Activated naive CD8-positive, alpha-beta T cell treated with anti-CD3 and anti-CD28 coated beads, Interleukin-2, amount 10 ng/mL, durations not matched to agents 7 days and 5 days (primary cell): ENCODE results near the gene FNDC3B. TPM values are rescaled to one million over a fixed set of nuclear protein-coding genes. Genes with fewer than 3 reads are reported as not detected.
A peak's percentile ranks its signal among the peaks of the same experiment; 100 is the strongest.

Experiments used
- ATAC-seq: fragments of 150-1000 bp; cut with Tn5 transposase; one replicate; pipeline ENCODE4 v1.10.0; 2021; ENCODE audit warnings: low read depth, moderate library complexity
- POLR2A ChIA-PET: fragments of 350-600 bp; sonication (Branson Sonifier 250); formaldehyde crosslinking; loops from one replicate; lab custom pipeline; 2021; ENCODE audit warnings: antibody characterized with exemption; lab: Charles Lee
- DNase-seq: peaks from one replicate; pipeline ENCODE4 v3.0.0; 2021
- H3K27ac Mint-ChIP-seq: one replicate; pipeline ENCODE4 v1.8.0; 2022; ENCODE audit warnings: mild to moderate bottlenecking, mixed read lengths
- H3K27me3 Mint-ChIP-seq: one replicate; pipeline ENCODE4 v1.8.0; 2022; ENCODE audit warnings: mild to moderate bottlenecking, moderate library complexity, mixed read lengths
- H3K36me3 Mint-ChIP-seq: one replicate; pipeline ENCODE4 v1.8.0; 2021; ENCODE audit warnings: mild to moderate bottlenecking, mixed read lengths
- H3K4me1 Mint-ChIP-seq: one replicate; pipeline ENCODE4 v1.8.0; 2021; ENCODE audit warnings: mixed read lengths
- H3K4me3 Mint-ChIP-seq: one replicate; pipeline ENCODE4 v1.8.0; 2022; ENCODE audit warnings: mild to moderate bottlenecking, moderate library complexity, mixed read lengths
- H3K9me3 Mint-ChIP-seq: one replicate; pipeline ENCODE4 v1.8.0; 2021; ENCODE audit warnings: mixed read lengths
- total RNA-seq, 2 experiments: library from RNA; stranded (reverse); gene quantifications; one replicate each; pipeline ENCODE4 v1.2.3, GENCODE V29; 2021

FNDC3B gene
- total RNA-seq, 2 experiments from 2014 or later: 15.8 to 16.3 TPM

DNA sequence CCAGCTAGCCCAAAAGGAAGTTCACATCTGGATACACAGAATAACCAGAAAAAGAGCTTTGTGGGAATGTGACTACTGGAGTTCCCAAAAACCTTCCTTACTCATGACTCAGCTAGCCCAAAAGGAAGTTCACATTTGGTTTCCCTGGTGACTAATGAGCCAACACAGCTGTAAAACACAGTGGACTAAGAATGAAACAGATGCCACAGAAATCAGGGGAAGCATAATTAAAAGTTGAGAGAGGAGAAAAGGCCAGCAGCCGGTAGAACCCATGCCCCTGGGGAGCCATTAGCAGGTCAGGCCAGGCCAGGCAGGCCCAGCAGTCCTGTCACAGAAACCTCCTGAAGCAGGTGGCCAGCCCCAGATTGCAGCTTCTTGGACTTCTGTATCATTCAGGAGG, 278.6 kb downstream of the FNDC3B start:
- ATAC-seq (no peak), DNase-seq (no peak)
- Mint-ChIP-seq H3K4me3 (no peak overlapping the region), H3K36me3 (no peaks in the 10 kb centered on the region), H3K27me3 (no peaks in the 10 kb centered on the region), H3K9me3 (no peaks in the 10 kb centered on the region), H3K4me1 (peaks cover 7% of the 10 kb centered on the region), H3K27ac (peak overlapping the region; percentile 19)
- POLR2A ChIA-PET: no interaction called here

DNA sequence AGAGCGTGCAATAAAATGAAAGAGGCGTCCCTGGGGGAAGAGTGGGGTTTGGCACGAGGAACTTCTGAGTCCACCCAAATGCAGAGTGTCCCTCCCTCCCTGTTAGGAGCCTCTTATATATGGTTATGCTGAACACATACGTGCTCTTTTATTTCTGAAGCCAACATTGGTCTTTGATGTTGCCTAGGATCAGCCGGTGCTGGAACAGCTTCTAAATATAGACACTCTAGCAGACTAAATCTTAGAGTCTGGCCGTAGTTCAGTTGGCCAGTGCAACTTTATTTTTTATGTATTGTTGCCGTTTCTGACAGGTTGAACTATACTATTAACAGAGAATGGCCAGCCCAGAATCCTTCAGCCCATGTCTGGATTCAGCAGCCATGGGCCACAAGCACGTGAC, 280.2 kb downstream of the FNDC3B start:
- Mint-ChIP-seq H3K36me3 (no peaks in the 10 kb centered on the region), H3K27me3 (no peaks in the 10 kb centered on the region), H3K9me3 (no peaks in the 10 kb centered on the region), H3K4me3 (no peak overlapping the region), H3K27ac (no peak overlapping the region), H3K4me1 (peaks cover 10% of the 10 kb centered on the region)
- no peak for ATAC-seq
- DNase-seq: no peak
- POLR2A ChIA-PET: no interaction called here

DNA sequence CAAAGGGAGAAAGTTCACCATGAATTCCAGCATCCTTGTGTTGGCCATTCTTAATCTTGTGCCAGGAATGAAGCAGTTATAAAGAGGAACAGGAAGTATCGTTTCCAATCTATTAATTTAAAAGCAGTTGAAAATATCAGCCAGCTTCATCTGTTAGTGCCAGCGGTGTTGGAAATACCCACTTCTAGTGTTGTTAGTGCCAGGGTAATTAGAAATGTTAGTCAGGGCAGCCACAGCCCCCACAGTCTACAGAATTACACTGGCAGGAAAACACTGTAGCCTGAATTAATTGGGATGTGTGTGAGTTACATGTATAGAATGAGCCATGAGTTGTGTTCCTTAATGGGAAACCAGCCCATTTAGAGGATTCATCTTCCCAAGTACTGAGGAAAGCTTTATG, 281.1 kb downstream of the FNDC3B start:
- ATAC-seq: no peak
- Mint-ChIP-seq H3K4me3 (no peak overlapping the region), H3K9me3 (no peaks in the 10 kb centered on the region), H3K27ac (no peak overlapping the region), H3K36me3 (no peaks in the 10 kb centered on the region), H3K4me1 (peaks cover 10% of the 10 kb centered on the region), H3K27me3 (no peaks in the 10 kb centered on the region)
- POLR2A ChIA-PET: no interaction called here
- no peak for DNase-seq

DNA sequence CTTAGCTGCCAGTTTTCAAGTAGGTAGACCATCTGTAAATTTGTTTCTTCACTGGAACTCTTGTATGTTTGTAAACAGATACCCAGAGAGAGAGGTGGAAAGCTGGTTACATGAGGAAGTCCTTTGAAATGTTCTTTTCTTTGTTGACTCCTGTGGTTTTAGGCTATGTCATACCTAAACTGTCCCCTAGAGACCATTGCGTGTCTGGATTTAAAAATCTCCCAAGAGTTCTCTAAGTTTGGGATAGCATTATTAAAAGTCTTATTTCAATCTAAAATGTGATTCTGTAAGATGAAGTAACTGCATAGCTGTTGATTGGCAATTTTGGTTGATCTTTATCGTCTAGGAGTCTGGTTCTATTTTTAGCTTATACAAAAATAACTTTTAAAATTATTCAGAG, 281.7 kb downstream of the FNDC3B start:
- no peak for DNase-seq
- peaks cover 10% of the 10 kb centered on the region for H3K4me1 Mint-ChIP-seq
- no peaks in the 10 kb centered on the region for H3K27me3 Mint-ChIP-seq
- ATAC-seq: no peak
- POLR2A ChIA-PET: no interaction called here
- H3K36me3 Mint-ChIP-seq: no peaks in the 10 kb centered on the region
- H3K27ac Mint-ChIP-seq: no peak overlapping the region
- no peaks in the 10 kb centered on the region for H3K9me3 Mint-ChIP-seq
- no peak overlapping the region for H3K4me3 Mint-ChIP-seq

DNA sequence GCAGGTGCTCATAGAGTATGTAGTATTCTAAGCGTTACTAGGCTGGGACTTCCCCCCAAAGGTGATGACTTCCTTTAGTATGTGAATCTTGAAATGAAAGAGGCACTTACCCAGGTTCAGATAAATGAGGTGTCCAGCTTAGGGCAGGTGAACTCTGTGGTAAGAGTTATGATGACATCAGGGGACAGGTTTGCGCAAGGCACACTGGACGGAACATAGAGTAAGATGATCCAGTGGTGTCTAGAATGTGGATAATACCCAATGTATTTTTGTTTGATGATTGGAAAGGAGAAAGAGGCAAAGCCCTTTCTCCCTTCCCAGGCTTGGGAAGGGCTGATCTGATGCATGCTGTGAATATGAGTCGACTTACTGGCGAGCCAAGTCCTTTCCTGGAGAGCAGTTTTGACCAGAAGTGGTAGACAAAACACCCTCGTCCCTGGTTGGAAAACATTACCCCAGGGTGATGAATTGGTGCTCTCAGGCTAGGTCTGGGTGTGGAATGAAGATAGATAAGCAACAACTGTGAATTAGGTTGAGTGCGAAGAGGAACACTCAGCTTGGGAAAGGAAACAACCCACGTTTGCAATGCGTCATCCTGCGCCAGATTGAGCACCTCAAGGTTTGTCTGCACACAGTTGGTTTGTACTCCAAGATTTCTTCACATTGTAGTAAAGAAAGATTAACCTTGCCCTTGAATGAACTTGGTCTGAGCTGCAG, 284.7 kb downstream of the FNDC3B start:
- ATAC-seq: no peak
- Mint-ChIP-seq H3K27ac (no peak overlapping the region), H3K4me3 (no peak overlapping the region), H3K36me3 (no peaks in the 10 kb centered on the region), H3K4me1 (peaks cover 3% of the 10 kb centered on the region), H3K9me3 (no peaks in the 10 kb centered on the region), H3K27me3 (no peaks in the 10 kb centered on the region)
- DNase-seq: no peak
- POLR2A ChIA-PET: no interaction called here

DNA sequence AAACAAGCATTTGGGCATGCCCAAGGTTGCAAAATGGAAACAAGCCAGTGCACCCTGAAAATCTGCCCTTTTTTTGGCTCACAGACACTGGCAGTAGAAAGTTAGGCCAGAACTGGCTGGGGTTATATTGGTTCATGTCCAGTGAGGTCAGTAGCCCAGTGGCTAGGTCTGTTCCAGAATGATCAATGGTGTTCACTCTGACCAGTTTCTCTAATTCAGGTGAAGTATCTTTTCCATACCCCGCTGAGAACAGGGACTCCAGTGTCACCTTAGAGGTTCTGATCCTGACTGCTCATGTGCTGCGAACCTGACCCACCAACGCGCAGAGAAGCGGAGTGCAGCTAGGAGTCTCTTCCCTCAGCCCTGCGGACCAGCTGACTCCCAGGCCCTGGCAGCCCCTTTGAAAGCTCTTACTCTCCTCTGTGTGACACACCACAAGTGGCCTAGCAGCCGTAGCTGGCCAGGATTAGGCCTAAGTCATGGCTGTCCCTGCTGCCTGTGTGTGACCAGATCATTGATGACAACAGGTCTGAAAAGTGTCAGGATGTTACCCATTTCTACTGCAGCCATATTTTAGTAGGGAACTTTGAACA, 285.3 kb downstream of the FNDC3B start:
- Mint-ChIP-seq H3K4me3 (no peak overlapping the region), H3K27ac (no peak overlapping the region), H3K27me3 (no peaks in the 10 kb centered on the region), H3K4me1 (peaks cover 3% of the 10 kb centered on the region), H3K36me3 (no peaks in the 10 kb centered on the region), H3K9me3 (no peaks in the 10 kb centered on the region)
- POLR2A ChIA-PET: no interaction called here
- DNase-seq (no peak), ATAC-seq (no peak)

DNA sequence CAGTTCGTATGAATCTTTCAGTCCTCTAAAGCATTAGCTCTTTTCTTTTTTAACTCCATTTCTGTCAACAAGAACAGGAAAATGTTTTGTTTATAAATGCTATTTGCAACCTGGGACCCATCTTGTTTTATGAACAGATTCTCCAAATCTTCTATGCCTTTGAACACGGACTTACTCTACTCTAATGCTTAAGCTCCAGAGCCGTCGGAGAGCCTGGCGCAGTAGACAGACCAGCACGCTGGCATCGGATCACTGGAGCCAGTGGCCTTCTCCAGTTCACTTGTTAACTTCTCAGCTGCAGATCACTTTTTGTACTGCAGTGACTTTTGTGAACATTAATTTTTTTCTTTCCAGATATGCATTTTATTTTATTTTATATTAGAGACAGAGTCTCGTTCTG, 286.1 kb downstream of the FNDC3B start:
- DNase-seq (no peak), ATAC-seq (no peak)
- H3K4me1 Mint-ChIP-seq: peaks cover 3% of the 10 kb centered on the region
- H3K27ac Mint-ChIP-seq: no peak overlapping the region
- POLR2A ChIA-PET: no interaction called here
- no peaks in the 10 kb centered on the region for H3K9me3 Mint-ChIP-seq
- no peaks in the 10 kb centered on the region for H3K27me3 Mint-ChIP-seq
- H3K36me3 Mint-ChIP-seq: no peaks in the 10 kb centered on the region
- no peak overlapping the region for H3K4me3 Mint-ChIP-seq

DNA sequence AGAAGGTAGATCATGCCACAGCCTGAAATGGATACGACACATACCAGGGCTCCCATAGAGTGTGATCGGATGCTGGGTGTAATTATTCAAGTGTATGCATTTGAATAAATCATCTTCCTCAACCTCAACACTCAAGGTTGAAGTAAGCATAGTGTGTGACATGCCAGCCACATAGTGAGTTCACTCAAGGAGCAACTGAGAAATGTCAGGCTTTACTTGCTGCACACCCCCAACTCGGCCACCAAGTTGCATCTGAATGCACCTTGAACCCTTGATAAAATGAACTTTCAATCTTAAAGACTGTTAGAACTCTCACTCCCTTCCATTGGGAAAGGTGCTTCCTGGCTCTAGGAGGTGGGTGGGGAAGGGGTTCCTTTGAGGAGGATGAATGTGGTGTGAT, 287.6 kb downstream of the FNDC3B start:
- Mint-ChIP-seq H3K27ac (no peak overlapping the region), H3K4me1 (peaks cover 3% of the 10 kb centered on the region), H3K9me3 (no peaks in the 10 kb centered on the region), H3K36me3 (peaks cover 4% of the 10 kb centered on the region), H3K4me3 (no peak overlapping the region), H3K27me3 (no peaks in the 10 kb centered on the region)
- DNase-seq: no peak
- POLR2A ChIA-PET: no interaction called here
- ATAC-seq: no peak

DNA sequence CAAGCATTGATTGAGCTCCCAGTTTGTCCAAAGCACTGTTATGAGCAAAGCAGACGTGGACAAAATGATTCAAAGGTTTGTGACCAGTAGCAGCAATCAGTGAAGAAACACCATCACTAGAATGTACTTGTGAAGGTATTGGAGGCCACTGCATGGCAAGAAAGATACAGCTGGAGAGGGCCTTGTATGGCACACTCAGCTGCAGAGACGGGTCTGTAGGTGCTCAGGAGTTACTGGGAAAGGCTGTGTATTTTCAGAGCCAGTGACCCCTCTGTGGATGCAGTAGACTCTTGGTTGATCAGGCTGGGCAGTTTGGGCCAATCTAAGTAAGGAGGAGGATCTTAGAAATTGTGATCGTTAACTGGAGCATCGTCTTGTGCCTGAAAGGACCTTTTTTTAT, 288.9 kb downstream of the FNDC3B start:
- no peak overlapping the region for H3K4me3 Mint-ChIP-seq
- peaks cover 10% of the 10 kb centered on the region for H3K4me1 Mint-ChIP-seq
- peaks cover 4% of the 10 kb centered on the region for H3K36me3 Mint-ChIP-seq
- POLR2A ChIA-PET: no interaction called here
- DNase-seq (no peak), ATAC-seq (no peak)
- no peaks in the 10 kb centered on the region for H3K27me3 Mint-ChIP-seq
- H3K9me3 Mint-ChIP-seq: no peaks in the 10 kb centered on the region
- H3K27ac Mint-ChIP-seq: no peak overlapping the region

DNA sequence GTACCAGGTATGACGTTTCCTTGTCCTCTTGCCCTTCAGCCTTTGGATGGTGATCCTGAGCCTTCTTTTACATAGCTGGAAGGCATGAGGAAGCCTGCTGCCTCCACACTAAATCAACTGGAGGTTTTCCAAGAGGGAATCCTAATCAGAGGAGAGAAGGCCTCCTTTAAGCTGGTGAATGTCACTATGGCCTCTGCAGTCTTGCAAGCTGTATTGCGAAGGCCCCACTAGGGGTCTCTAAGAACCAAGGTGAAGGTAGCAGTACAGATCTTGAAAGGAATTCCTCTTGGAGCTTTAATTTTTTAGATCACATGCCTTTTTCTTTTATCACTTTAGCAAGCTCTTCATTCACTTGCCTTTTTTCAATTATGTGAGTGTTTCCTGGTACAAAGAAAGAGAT, 289.7 kb downstream of the FNDC3B start:
- Mint-ChIP-seq H3K27ac (no peak overlapping the region), H3K9me3 (no peaks in the 10 kb centered on the region), H3K4me1 (peaks cover 8% of the 10 kb centered on the region), H3K27me3 (no peaks in the 10 kb centered on the region), H3K36me3 (peaks cover 4% of the 10 kb centered on the region), H3K4me3 (no peak overlapping the region)
- no peak for DNase-seq
- ATAC-seq: no peak
- POLR2A ChIA-PET: no interaction called here

DNA sequence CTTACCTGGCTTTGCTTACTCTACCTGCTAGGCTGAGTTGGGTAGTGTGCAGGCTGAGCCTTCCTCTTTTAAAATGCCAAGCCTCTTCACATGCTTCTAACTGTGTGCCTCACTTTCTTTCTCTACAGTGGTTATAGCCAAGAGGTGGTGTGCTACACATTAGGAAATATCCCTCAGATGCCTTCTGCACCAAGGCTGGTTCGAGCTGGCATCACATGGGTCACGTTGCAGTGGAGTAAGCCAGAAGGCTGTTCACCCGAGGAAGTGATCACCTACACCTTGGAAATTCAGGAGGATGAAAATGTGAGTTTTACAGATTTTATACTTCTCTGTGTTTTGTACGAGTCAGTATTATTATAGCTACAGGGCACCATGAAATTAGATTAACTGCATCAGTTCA, 291.0 kb downstream of the FNDC3B start:
- Mint-ChIP-seq H3K36me3 (peaks cover 4% of the 10 kb centered on the region), H3K27me3 (no peaks in the 10 kb centered on the region), H3K27ac (no peak overlapping the region), H3K4me3 (no peak overlapping the region), H3K4me1 (peaks cover 8% of the 10 kb centered on the region), H3K9me3 (no peaks in the 10 kb centered on the region)
- no peak for ATAC-seq
- POLR2A ChIA-PET: no interaction called here
- no peak for DNase-seq

DNA sequence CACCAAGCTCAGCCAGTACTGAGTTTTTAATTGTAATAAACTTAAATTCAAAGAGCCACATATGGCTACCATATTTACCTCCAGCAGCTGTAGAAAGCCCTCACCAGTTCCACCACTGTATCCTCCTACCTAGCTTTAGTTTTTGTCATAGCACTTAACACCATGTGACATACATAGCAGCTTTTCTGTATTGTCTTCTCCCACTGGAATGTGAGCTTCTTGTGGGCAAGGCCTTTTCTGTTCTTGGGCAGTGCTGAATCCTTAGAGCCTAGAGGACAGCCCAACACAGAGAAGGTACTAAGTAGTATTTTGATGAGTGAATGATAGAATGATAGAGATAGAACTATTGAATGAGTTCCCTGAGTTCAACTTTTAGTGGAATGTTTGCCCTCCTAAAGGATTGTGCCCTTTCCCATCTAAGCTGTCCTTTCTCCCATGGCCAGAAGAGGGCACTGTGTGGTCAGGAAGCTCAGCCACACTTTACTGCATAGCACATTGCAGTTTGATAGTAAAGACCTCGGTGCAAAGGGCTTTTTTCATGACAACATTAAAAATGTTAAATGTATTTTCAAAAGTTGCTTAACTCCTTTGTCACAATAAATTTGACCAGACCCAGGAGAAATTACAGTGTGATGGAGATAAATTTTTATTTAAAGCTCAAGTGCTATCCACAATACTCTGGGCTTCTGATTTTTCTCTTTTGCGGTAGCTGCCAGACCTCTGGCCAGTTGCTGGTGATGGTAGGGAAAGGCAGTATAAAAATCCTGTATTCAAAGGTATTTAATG, 293.1 kb downstream of the FNDC3B start:
- ATAC-seq (peak; percentile 75), DNase-seq (peak; percentile 35)
- Mint-ChIP-seq H3K27me3 (no peaks in the 10 kb centered on the region), H3K27ac (no peak overlapping the region), H3K4me3 (no peak overlapping the region), H3K9me3 (no peaks in the 10 kb centered on the region), H3K36me3 (peaks cover 4% of the 10 kb centered on the region), H3K4me1 (peaks cover 8% of the 10 kb centered on the region)
- POLR2A ChIA-PET: interaction anchor here (0.7 kb wide), 1 partner anchor 190 kb away, joined by 3 read pairs; no protein-coding TSS in a partner anchor

DNA sequence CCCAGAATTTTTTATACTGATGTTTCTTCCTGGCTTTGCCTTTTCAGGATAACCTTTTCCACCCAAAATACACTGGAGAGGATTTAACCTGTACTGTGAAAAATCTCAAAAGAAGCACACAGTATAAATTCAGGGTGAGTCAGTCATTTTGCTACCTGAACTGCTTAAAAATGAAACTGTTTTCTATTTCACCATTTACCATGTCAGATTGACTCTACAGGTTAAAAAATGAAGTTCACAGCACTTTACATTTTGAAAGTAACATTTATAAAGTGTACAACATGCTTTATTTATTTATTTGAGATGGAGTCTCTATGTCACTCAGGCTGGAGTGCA, 293.6 kb downstream of the FNDC3B start:
- H3K9me3 Mint-ChIP-seq: no peaks in the 10 kb centered on the region
- H3K27me3 Mint-ChIP-seq: no peaks in the 10 kb centered on the region
- H3K27ac Mint-ChIP-seq: no peak overlapping the region
- DNase-seq: no peak
- H3K4me3 Mint-ChIP-seq: no peak overlapping the region
- no peak for ATAC-seq
- H3K4me1 Mint-ChIP-seq: peaks cover 8% of the 10 kb centered on the region
- POLR2A ChIA-PET: interaction anchor here (0.7 kb wide), 1 partner anchor 189 kb away, joined by 3 read pairs; no protein-coding TSS in a partner anchor
- peaks cover 4% of the 10 kb centered on the region for H3K36me3 Mint-ChIP-seq
